Spleen (tissue), 7 donors: Measurements from ENCODE around the gene TOP3A.

Experiments used
- CTCF ChIP-seq, 11 experiments: fragments of 200-600 bp in 7 of 11; fragments of 450-650 bp in 4 of 11; sonication (generic) in 4 of 11; IDR thresholded peaks in 8 of 11; conservative IDR thresholded peaks in 3 of 11; 1 replicate in 7 of 11; 2 replicates in 4 of 11; pipeline versions ENCODE4 v1.4.0 to v1.8.0; 2016 to 2021; ENCODE audit warnings: antibody characterized with exemption in 11 of 11, inconsistent platforms in 4 of 11, mild to moderate bottlenecking in 1 of 11
- POLR2AphosphoS5 ChIP-seq, 3 donors: sonication (generic); formaldehyde crosslinking; IDR thresholded peaks; one replicate each; pipeline ENCODE4 v1.5.1; 2017; ENCODE audit warnings: antibody characterized with exemption in 3 of 3
- donor health status: DM: no; HTN: no; CAD: no; lungs with moderate emphysema.
- donor health status: DM: no; HTN: no; CAD: no.
- donor health status: DM: no; HTN: no; CAD: no.

GRCh38 chr17:18270046-18270931, 44.5 kb downstream of the TOP3A start:
- TF ChIP-seq CTCF (IDR thresholded peaks at IDR 0.05 in 8 of 11, conservative IDR thresholded peaks at IDR 0.05 in 3 of 11) (no peak), POLR2AphosphoS5 (IDR thresholded peaks at IDR 0.05) (no peak)
